Ascending aorta (tissue), 2 donors: ENCODE measurements around the gene CD151. TPM values are rescaled to one million over a fixed set of nuclear protein-coding genes. Genes with fewer than 3 reads are reported as not detected.

Experiments
- DNase-seq, 2 donors: peaks; one replicate each; pipeline ENCODE4 v3.0.0-alpha.2; 2019; ENCODE audit warnings: low spot score in 2 of 2
- H3K27ac ChIP-seq, 2 donors: fragments of 200-600 bp; sonication (generic); one replicate each; pipeline ENCODE4 v1.5.1; 2016 to 2017; ENCODE audit warnings: mild to moderate bottlenecking in 1 of 2
- H3K27me3 ChIP-seq: fragments of 200-600 bp; sonication (generic); one replicate; pipeline ENCODE4 v1.5.1; 2017
- H3K36me3 ChIP-seq, 2 donors: fragments of 200-600 bp; sonication (generic); one replicate each; pipeline ENCODE4 v1.5.1; 2016
- H3K4me1 ChIP-seq, 2 donors: fragments of 200-600 bp; sonication (generic); one replicate each; pipeline ENCODE4 v1.5.1; 2016 to 2017; ENCODE audit warnings: mild to moderate bottlenecking in 1 of 2
- H3K4me3 ChIP-seq, 2 donors: fragments of 200-600 bp; sonication (generic); one replicate each; pipeline ENCODE4 v1.5.1; 2016 to 2017; ENCODE audit warnings: mild to moderate bottlenecking in 1 of 2
- H3K9me3 ChIP-seq, 2 donors: fragments of 200-600 bp; sonication (generic); one replicate each; pipeline ENCODE4 v1.5.1; 2016
- intact Hi-C: fragments of 100-400 bp; cut with DNase I; formaldehyde crosslinking; loops from one replicate; pipeline ENCODE4 v1.15.1; 2023
- total RNA-seq: library from RNA; depleted of rRNA; stranded (reverse); fragments of >200 nt; gene quantifications from one replicate; pipeline ENCODE4 v1.1.0, GENCODE V29; 2016
- TF ChIP-seq, protein P1 (sequence below), 3 experiments: fragments of 200-600 bp in 2 of 3; fragments of 450-650 bp in 1 of 3; sonication (generic) in 2 of 3; IDR thresholded peaks; one replicate each; pipeline ENCODE4 v1.5.1; 2016 to 2019; ENCODE audit warnings: antibody characterized with exemption in 3 of 3, mild to moderate bottlenecking in 1 of 3, moderate library complexity in 1 of 3

The CD151 gene
- total RNA-seq, 1 donor from 2014 or later: 898 TPM

DNA sequence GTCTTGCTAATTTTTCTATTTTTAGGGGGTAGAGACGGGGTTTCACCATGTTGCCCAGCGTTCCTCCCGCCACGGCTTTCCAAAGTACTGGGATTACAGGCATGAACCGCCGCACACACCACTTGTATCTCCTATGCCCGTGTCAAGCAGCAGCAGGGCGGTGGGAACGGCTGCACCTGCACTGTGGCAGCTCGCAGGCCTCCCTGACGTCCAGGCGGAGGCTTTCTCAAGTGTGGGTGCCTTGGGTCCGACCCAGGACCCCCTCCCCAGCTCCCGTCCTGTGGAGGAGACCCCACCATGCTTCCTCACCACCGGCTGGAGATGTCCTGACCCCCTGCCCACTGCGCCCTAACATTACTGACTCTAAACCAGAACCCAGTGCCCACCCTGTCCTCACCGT, 35.6 kb downstream of the CD151 start:
- H3K27ac ChIP-seq: no peak overlapping the region
- no peaks in the 10 kb centered on the region for H3K9me3 ChIP-seq
- intact Hi-C loops: no loop called here
- H3K4me1 ChIP-seq: no peaks in the 10 kb centered on the region
- TF ChIP-seq, protein P1, sequence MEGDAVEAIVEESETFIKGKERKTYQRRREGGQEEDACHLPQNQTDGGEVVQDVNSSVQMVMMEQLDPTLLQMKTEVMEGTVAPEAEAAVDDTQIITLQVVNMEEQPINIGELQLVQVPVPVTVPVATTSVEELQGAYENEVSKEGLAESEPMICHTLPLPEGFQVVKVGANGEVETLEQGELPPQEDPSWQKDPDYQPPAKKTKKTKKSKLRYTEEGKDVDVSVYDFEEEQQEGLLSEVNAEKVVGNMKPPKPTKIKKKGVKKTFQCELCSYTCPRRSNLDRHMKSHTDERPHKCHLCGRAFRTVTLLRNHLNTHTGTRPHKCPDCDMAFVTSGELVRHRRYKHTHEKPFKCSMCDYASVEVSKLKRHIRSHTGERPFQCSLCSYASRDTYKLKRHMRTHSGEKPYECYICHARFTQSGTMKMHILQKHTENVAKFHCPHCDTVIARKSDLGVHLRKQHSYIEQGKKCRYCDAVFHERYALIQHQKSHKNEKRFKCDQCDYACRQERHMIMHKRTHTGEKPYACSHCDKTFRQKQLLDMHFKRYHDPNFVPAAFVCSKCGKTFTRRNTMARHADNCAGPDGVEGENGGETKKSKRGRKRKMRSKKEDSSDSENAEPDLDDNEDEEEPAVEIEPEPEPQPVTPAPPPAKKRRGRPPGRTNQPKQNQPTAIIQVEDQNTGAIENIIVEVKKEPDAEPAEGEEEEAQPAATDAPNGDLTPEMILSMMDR (IDR thresholded peaks at IDR 0.05): no peak
- no peak overlapping the region for H3K4me3 ChIP-seq
- H3K27me3 ChIP-seq: no peaks in the 10 kb centered on the region
- H3K36me3 ChIP-seq: peaks cover 29 to 36% of the 10 kb centered on the region in 2 donors
- DNase-seq: no peak

DNA sequence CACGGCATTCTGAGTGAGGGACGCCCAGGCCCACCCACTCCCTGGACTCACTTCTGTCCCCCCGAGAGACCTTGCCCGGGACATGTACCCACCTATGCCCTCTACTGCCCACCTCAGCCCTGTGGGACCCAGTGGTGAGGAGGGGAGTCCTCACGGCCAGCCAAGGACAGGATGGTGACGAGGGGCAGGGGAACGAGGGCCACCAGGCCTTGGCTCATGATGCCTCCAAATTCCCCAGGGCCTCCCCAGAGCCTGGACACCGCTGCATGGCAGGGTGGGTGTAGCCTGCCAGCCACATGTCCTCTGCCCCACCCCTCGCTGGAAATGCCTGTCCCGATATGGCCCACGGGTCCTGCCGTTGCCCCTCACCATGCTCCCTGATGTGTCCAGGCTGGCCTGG, 36.0 kb downstream of the CD151 start:
- Histone ChIP-seq H3K27me3 (no peaks in the 10 kb centered on the region), H3K36me3 (peaks cover 25 to 33% of the 10 kb centered on the region in 2 donors), H3K4me1 (no peaks in the 10 kb centered on the region), H3K4me3 (no peak overlapping the region), H3K27ac (no peak overlapping the region), H3K9me3 (no peaks in the 10 kb centered on the region)
- intact Hi-C loops: no loop called here
- TF ChIP-seq, protein P1 (IDR thresholded peaks at IDR 0.05): no peak
- no peak for DNase-seq

DNA sequence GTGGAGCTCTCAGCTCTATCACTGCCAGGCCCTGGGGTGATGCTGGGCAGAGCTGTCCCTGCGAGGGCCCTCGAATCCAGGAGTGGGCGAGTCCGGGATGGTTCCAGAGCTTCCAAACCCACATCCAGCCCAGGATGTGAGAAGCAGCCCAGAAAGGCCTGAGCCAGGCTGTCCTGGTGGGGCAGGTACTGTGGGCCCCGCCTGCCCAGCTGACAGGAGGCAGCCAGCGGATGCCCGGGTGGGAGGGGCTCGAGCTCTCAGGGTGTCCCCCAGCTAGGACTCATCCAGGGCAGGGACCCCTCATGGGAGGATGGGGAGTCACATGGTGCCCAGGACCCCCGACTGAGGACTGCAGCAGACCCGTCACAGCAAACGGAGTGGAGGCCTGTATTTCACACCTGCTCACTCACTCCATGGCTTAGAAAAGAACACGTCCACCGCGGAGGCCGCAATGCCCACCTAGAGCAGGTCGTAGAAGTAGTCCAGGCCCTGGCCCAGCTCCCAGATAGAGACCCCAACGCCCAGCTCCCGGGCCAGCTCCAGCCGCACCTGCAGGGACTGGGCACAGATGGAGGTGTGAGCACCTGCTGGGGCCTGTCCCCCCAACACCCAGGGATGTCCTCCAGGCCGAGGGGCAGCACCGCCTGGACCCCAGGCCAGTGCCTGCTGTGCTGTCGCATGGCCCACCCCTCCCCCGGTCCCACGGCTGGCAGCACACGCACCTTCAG, 36.8 kb downstream of the CD151 start:
- intact Hi-C loops: no loop called here
- DNase-seq: no peak
- Histone ChIP-seq H3K4me1 (no peaks in the 10 kb centered on the region), H3K36me3 (peaks cover 24 to 25% of the 10 kb centered on the region in 2 donors), H3K4me3 (no peak overlapping the region), H3K27ac (no peak overlapping the region), H3K9me3 (no peaks in the 10 kb centered on the region), H3K27me3 (no peaks in the 10 kb centered on the region)
- TF ChIP-seq, protein P1 (IDR thresholded peaks at IDR 0.05): no peak

DNA sequence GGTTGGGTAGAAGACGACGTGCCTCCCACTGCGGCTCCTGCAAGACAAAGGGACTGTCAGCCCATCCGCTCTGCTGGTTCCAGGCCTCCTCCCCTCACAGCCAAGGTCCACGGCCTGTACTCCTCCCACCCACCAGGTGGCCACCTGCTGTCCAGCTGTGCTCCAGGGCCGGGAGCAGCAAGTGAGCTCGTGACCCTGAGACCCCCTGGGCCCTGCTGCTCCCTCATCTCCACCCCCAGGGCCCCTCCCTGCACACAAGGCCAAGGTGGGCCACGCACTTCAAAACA, 37.3 kb downstream of the CD151 start:
- no peak overlapping the region for H3K27ac ChIP-seq
- TF ChIP-seq, protein P1 (IDR thresholded peaks at IDR 0.05): no peak
- H3K4me3 ChIP-seq: no peak overlapping the region
- intact Hi-C loops: no loop called here
- H3K27me3 ChIP-seq: no peaks in the 10 kb centered on the region
- no peaks in the 10 kb centered on the region for H3K4me1 ChIP-seq
- no peaks in the 10 kb centered on the region for H3K9me3 ChIP-seq
- DNase-seq: no peak
- H3K36me3 ChIP-seq: peaks cover 21 to 24% of the 10 kb centered on the region in 2 donors

DNA sequence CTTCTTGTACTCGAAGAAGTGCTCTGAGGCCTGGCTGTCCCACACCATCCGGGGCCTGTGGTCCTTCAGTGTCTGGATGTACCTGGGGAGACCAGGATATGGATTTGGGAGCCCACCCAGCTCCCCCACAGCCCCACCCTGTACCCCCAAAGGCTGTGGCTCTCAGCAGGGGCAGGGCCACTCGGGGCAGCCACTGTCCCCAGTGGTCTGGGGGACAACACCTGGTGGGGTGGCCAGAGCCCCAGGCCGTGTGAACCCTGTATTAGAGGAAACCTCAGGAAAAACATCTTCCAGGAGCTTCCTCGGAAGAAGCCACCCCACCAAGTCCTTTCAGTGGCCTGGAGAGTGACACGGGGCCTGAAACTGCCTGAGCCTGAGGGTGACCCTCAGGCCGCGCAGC, 37.7 kb downstream of the CD151 start:
- Histone ChIP-seq H3K27me3 (no peaks in the 10 kb centered on the region), H3K4me3 (no peak overlapping the region), H3K27ac (no peak overlapping the region), H3K4me1 (no peaks in the 10 kb centered on the region), H3K36me3 (peaks cover 18 to 22% of the 10 kb centered on the region in 2 donors), H3K9me3 (no peaks in the 10 kb centered on the region)
- intact Hi-C loops: no loop called here
- TF ChIP-seq, protein P1 (IDR thresholded peaks at IDR 0.05): no peak
- no peak for DNase-seq

DNA sequence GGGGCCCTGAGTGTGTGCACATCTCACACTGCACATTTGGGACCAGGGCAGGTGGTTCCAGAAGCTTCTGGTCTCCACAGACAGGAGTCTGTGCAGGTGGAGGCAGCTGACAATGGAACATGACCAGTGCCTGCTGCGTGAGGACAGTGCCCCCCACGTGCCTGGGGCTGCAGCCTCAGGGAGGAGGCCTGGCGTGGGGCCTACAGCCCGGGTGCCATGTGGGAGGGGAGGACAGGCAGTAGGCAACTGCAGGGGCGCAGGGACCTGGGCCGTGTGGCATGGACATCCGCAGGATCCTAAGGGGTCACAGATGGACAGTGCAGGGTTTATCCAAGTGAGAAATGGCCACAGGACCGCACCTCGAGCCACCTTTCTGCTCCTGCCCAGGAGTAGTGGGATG, 38.7 kb downstream of the CD151 start:
- Histone ChIP-seq H3K36me3 (peaks cover 7 to 12% of the 10 kb centered on the region in 2 donors), H3K27me3 (no peaks in the 10 kb centered on the region), H3K4me1 (no peaks in the 10 kb centered on the region), H3K4me3 (no peak overlapping the region), H3K27ac (no peak overlapping the region), H3K9me3 (no peaks in the 10 kb centered on the region)
- intact Hi-C loops: no loop called here
- TF ChIP-seq, protein P1 (IDR thresholded peaks at IDR 0.05): no peak
- no peak for DNase-seq
